ENCODE measurements around the gene THSD4.

THSD4 gene

GRCh38 chr15:71136159-71136783, 21.0 kb downstream of the THSD4 start:
- no peak overlapping the region for H3K4me3 ChIP-seq (ENCODE audit: low read depth, low read length)
- no peak for DNase-seq (ENCODE audit: low read depth)
- no peak for TF ChIP-seq CTCF (IDR thresholded peaks at IDR 0.05; ENCODE audit: control insufficient read depth, extremely low read depth, insufficient read depth)

- H3K4me3 ChIP-seq (ENCODE audit: low read depth, low read length), result no peak overlapping the region
- no peak for TF ChIP-seq CTCF (IDR thresholded peaks at IDR 0.05; ENCODE audit: control insufficient read depth, extremely low read depth, insufficient read depth)
- no peak for DNase-seq (ENCODE audit: low read depth)
Observed at GRCh38 chr15:71136793-71137518, 21.7 kb downstream of the THSD4 start.

- H3K4me3 ChIP-seq (ENCODE audit: low read depth, low read length), result no peak overlapping the region
- DNase-seq (ENCODE audit: low read depth), result no peak
- TF ChIP-seq CTCF (IDR thresholded peaks at IDR 0.05; ENCODE audit: control insufficient read depth, extremely low read depth, insufficient read depth), result no peak
Observed at GRCh38 chr15:71138473-71138872, 23.2 kb downstream of the THSD4 start.

GRCh38 chr15:71139241-71139640, 24.0 kb downstream of the THSD4 start:
- H3K4me3 ChIP-seq (ENCODE audit: low read depth, low read length), result no peak overlapping the region
- no peak for TF ChIP-seq CTCF (IDR thresholded peaks at IDR 0.05; ENCODE audit: control insufficient read depth, extremely low read depth, insufficient read depth)
- DNase-seq (ENCODE audit: low read depth), result peak; percentile 31

- no peak for DNase-seq (ENCODE audit: low read depth)
- no peak overlapping the region for H3K4me3 ChIP-seq (ENCODE audit: low read depth, low read length)
- TF ChIP-seq CTCF (IDR thresholded peaks at IDR 0.05; ENCODE audit: control insufficient read depth, extremely low read depth, insufficient read depth), result no peak
Observed at GRCh38 chr15:71141572-71141971, 26.3 kb downstream of the THSD4 start.

GRCh38 chr15:71142780-71143179, 27.5 kb downstream of the THSD4 start:
- DNase-seq (ENCODE audit: low read depth), result no peak
- TF ChIP-seq CTCF (IDR thresholded peaks at IDR 0.05; ENCODE audit: control insufficient read depth, extremely low read depth, insufficient read depth), result no peak
- no peak overlapping the region for H3K4me3 ChIP-seq (ENCODE audit: low read depth, low read length)
